Retinal pigment epithelial cell (primary cell): ENCODE measurements around the gene EPHB3.

Experiments
- DNase-seq: peaks from one replicate; pipeline ENCODE4 v3.0.0-alpha.2; 2010; ENCODE audit warnings: low read depth
- H3K4me3 ChIP-seq: 2 replicates; pipeline ENCODE4 v1.5.1; 2011; ENCODE audit warnings: mild to moderate bottlenecking, low read length, control low read depth, moderate library complexity
- CTCF ChIP-seq: conservative IDR thresholded peaks from 2 replicates; pipeline ENCODE4 v1.5.1; 2011; ENCODE audit warnings: low read depth, low read length, control low read depth, inconsistent platforms

EPHB3 gene

GRCh38 chr3:184596886-184597575 lies 35.4 kb downstream of the EPHB3 start:
- TF ChIP-seq CTCF: no peak
- no peak overlapping the region for H3K4me3 ChIP-seq
- DNase-seq: no peak

GRCh38 chr3:184597829-184598573 lies 36.4 kb downstream of the EPHB3 start:
- H3K4me3 ChIP-seq: no peak overlapping the region
- TF ChIP-seq CTCF: no peak
- no peak for DNase-seq

GRCh38 chr3:184598574-184598927 lies 37.0 kb downstream of the EPHB3 start:
- TF ChIP-seq CTCF: no peak

GRCh38 chr3:184599143-184599542 lies 37.6 kb downstream of the EPHB3 start:
- no peak overlapping the region for H3K4me3 ChIP-seq
- TF ChIP-seq CTCF: no peak
- DNase-seq: no peak

More at GRCh38 chr3:184598574-184598927, 37.0 kb downstream of the EPHB3 start:
- no peak overlapping the region for H3K4me3 ChIP-seq
- DNase-seq: no peak

- H3K4me3 ChIP-seq: no peak overlapping the region
- TF ChIP-seq CTCF: no peak
- no peak for DNase-seq
These were observed 39.2 kb downstream of the EPHB3 start for GRCh38 chr3:184600685-184601377.

GRCh38 chr3:184601576-184602371 lies 40.2 kb downstream of the EPHB3 start:
- no peak overlapping the region for H3K4me3 ChIP-seq
- no peak for DNase-seq
- no peak for TF ChIP-seq CTCF
